ENCODE data around the gene DDX43.

DNA sequence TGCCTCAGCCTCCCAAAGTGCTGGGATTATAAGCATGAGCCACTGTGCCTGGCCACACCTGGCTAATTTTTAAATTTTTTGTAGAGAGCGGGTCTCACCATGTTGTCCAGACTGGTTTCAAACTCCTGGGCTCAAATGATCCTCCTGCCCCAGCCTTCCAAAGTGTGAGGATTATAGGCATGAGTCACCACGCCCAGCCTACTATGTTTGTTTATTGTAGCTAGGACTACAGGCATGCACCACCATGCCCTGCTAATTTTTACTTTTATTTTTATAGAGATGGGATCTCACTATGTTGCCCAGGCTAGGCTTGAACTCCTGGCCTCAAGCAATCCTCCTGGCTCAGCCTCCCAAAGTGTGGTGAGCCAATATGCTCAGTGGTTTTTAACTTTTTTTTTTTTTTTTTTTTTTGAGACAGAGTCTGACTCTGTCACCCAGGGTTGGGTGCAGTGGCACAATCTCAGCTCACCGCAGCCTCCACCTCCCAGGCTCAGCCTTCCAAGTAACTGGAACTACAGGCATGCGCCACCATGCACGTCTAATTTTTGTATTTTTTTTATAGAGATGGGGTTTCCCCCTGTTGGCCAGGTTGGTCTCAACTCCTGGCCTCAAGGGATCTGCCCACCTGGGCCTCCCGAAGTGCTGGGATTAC, 12.0 kb upstream of the DDX43 start:
- TF ChIP-seq CTCF (IDR thresholded peaks at IDR 0.05; ENCODE audit: poor library complexity, severe bottlenecking) (no peak), POLR2AphosphoS5 (IDR thresholded peaks at IDR 0.05) (no peak)
